Stimulated activated CD4-positive, alpha-beta T cell treated with anti-CD3 and anti-CD28 coated beads, TNF-alpha, amount 100 ng/mL, for 4 hours (primary cell): ENCODE measurements around the gene COL4A4.

Source experiments
- DNase-seq, 3 experiments: peaks; one replicate each; pipeline ENCODE4 v3.0.0-alpha.2; 2020; ENCODE audit warnings: low read depth in 3 of 3

The COL4A4 gene

GRCh38 chr2:227030789-227031188 lies 133.2 kb downstream of the COL4A4 start:
- no peak for DNase-seq

- DNase-seq: no peak
These were observed 134.4 kb downstream of the COL4A4 start for GRCh38 chr2:227029426-227030105.

- DNase-seq: no peak
These were observed 138.5 kb downstream of the COL4A4 start for GRCh38 chr2:227025510-227025909.

DNA sequence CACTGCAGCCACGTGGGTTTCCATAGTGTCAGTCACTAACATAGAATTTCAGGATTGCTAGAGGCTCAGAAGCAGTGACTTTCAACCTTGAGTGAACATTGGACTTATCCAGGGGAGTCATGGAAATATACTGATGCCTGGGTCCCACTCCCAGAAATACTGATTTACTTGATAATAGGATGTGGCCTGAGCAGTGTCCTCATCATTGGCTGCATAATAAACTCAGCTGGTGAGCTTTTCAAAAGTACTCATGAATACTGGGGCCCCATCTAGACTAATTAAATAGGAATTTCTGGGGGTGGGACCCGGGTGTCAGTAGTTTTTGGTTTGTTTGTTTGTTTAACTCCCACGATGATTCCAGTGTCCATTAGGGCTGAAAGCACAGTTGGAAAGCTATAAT lies 141.4 kb downstream of the COL4A4 start:
- DNase-seq: no peak

DNA sequence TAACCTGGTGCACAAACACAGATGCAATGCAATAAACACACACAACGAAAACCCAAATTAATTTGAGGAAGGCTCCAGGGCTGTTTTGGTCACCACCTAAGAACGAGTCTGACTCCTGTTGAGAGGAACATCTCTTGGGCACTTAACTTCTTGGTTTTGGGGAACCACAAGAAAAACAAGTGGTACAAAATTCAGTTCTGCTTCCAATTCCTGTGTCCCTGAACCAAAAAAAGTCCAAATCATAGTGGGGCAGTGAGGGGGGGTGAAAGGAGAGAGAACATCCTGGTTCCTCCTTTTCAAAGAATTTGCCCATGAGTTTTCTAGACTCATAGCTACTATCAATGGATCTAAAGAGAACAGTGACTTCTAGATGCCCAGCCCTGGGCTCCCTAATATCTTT lies 143.6 kb downstream of the COL4A4 start:
- DNase-seq: no peak

DNA sequence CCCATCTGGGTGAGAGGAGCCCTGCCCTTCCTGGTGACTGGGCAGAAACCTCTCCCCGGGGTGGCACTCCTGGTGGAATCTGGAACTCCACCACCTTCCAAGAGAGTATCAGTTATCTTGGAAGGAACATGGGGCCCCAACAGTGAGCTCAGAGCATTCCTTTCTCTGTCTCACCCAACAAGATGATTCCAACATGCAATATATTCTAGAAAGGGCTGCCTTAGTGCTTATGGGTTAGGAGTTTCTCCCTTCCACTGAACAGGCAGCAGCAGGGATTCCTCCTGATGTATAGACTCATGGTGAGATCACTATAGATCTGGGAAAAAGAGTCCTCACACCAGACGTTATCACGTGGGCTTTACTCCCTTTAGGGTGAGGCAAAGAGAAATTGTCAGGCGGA lies 147.1 kb downstream of the COL4A4 start:
- no peak for DNase-seq

- DNase-seq: no peak
These were observed 150.1 kb downstream of the COL4A4 start for GRCh38 chr2:227013881-227014280.

DNA sequence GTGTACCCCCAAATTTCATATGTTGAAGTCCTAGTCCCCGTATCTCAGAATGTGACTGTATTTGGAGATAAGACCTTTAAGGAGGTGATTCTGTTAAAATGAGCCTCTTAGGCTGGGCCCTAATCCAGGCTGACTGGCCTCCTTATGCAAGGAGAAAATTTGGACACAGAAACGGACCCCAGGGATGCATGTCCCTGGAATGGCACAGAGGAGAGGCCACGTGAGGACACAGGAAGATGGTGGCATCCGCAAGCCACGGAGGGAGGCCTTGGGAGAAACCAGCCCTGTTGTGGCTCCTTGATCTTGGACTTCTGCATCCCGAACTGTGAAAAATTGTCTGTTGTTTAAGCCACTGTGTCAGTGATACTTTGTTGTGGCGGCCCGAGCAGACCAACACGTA lies 150.7 kb downstream of the COL4A4 start:
- DNase-seq: no peak

DNA sequence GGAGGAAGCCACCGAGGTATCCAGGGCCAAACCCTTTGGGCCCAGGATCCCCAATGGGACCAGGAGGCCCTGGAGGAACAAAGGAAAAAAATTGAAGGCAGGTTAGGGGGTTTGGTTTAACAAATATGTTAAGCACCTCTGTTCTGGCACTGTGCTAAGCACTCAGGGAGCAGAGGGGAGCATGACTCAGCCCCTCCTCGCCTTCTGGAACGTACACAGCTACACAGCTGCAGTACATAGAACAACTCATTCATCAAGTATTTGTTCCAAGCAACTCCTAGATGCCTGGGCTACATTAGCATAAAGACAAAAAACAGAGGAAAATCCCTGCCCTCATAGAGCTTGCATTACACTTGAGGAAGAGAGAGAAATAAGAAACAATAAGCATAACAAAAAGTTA lies 153.6 kb downstream of the COL4A4 start:
- no peak for DNase-seq

DNA sequence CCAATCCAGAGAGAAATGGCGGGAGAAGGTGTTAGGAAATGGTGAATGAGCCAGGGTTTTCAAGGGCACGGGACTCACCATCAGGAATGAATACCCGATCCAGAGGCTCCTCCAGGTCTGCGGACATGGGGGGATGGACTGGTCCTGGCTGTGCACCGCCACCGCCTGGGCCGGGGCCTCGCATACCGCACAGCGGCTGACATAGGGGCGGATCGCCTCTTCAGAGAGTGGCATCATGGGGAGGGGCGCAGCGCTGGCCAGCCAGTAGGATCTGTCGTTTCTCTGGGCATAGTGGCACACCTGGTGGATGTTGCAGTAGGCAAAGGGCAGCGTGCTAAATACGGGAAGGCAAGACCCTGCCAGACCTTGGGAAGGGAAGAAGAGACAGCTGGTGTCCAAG lies 156.1 kb downstream of the COL4A4 start:
- DNase-seq: no peak

- DNase-seq: no peak
These were observed 156.9 kb downstream of the COL4A4 start for GRCh38 chr2:227007148-227007547.

- no peak for DNase-seq
These were observed 157.7 kb downstream of the COL4A4 start for GRCh38 chr2:227006189-227006897.

GRCh38 chr2:227004482-227004881 lies 159.5 kb downstream of the COL4A4 start:
- DNase-seq: no peak

- DNase-seq: no peak
These were observed 163.9 kb downstream of the COL4A4 start for GRCh38 chr2:227000123-227000522.

DNA sequence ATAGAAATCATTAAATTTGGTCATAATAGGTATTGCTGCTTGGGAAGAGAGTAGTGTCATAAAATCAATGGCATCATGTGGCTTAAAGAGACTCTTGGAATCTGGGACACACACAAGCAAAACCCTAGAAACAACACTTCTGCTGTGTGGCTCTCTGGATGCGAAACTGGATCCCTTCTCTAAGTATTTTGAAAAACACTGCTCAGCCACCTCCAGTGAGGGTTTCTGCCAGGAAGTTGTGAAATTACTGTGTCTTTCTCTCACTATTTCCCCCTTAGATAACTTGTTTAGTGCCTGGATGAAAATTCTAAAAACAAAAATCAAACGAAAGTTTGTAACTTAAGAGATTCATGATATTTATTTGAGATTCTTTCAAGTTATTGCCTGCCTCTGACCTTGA lies 164.3 kb downstream of the COL4A4 start:
- DNase-seq: no peak

DNA sequence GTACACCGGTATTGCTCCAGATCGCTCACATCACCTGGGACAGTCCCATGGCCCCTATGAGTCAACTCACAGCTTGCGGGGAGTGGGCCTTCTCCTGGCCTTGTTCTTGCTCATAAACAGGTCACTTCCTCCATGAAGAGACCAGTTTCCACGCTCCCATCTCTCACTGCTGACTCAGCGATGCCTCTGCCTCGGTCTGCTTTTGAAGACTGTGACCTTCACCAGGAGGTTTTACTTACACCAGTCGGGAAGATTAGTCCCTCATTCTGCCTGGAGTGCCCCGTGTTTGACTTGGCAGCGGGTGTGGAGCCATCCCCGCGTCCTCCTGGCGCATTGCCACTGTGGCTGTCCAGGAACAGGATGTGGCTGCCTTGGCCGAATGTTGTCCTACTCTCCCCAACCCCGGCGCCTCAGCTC lies 168.4 kb downstream of the COL4A4 start:
- no peak for DNase-seq

DNA sequence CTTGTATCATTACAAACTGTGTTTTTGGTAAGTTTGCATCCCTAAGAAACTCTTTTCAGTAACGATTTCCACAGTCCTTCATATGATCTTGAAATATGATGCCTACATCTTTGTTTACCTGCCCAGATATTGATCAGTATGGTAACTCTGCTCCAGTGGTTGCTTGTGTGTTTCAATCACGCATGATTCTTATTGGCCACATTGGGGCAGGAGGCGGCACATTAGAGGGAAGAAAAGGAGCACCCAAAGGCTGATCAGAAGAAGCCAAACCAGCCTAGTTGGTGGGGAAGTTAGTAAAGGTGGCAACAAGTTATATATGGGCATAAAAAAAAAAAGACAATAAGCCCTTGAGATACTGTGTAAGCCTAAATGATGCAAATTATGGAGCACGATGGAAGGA lies 169.2 kb downstream of the COL4A4 start:
- no peak for DNase-seq

GRCh38 chr2:226993171-226993570 lies 170.8 kb downstream of the COL4A4 start:
- DNase-seq: no peak

DNA sequence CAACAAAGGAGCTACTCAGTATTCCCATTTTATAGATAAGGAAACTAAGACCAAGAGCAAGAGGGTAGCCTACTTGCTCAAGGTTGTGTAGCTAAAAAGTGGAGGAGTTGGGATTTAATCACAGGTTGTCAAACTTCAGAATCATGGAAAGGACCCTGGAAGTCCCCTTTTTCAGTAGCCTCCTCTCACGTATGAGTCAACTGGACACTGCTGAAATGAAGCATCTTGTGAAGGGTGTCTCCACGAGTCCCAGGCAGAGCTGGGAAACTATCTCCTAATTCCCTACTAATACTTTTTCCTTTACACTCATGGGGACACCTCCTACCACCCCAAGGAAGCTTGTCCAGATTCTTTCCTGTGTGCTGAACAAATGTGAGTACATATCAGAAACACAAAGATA lies 172.3 kb downstream of the COL4A4 start:
- no peak for DNase-seq

GRCh38 chr2:226985583-226985946 lies 178.4 kb downstream of the COL4A4 start:
- no peak for DNase-seq

DNA sequence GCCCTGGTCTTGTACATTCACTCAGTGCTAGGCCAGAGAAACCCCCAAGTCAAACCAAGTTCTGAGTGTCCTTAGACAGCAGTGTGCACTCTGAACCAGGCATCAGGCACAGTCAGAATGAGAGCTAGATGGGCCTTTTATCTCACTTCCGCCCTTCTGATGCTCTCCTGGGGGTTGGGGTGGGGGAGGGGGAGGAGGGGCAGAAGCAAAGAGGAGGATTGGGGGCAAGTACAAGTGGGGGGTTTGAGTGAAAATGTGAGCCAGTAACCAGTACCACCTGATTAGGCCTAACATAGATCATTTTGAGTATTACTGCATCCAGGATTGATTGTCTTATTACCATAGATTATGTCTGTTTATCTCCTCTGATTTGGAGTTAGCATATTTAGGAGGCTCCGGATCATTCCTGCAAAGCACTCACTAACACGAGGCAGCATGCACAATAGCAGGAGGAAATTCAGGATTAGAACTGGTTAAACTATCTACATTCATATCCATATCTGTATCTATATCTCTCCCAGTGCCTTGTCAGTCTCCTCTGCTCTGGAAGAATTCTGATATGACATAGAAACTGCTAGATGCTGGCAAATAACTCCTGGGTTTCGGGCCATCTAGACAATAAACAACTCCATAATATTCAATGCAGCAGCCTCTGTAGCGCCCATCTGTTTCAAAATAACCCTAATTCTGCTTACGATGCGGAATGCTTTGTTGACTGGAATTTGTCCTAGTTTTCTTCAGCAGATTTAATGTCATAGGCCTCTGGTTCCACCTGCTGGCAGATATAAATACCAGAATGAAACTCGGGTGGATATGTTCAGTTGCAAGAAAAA lies 179.0 kb downstream of the COL4A4 start:
- no peak for DNase-seq

DNA sequence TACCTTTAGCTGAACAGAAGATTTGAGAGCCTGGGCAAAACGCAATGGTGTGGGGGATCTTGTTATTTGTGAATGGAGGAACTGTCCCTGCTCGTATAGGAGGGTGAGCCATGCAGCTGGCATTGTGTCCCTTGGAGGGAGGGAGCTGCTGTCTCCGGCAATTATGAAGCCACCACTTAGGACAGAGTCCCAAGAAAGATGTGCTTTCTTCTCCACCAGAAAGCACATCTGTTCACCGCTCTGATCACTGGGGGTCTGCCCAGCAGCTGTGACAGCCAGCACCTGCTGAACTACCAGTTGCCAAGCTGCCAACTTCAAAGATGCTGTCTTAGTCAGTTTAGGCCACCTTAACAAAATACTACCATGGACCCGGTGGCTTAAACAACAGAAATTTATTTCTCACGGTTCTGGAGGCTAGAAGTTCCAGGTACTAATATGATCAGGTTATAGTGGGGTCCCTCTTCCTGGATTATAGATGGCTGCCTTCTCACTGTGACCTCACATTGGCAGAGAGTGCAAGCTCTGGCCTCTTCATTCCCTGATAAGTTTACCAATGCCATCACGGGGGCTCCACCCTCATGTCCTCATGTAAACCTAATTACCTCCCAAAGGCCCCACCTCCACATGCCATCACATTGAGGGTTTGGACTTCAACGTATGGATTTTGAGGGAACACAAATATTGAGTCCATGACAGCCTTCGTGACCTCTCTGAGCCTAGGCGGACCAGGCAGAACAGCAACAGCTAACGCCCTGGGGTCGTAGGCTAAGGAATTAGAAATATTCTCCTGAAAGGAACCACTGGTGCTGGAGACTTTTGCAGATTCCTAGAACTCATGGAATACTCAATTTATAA lies 179.9 kb downstream of the COL4A4 start:
- no peak for DNase-seq
